ENCODE data around the gene SCN4A.

The SCN4A gene

DNA sequence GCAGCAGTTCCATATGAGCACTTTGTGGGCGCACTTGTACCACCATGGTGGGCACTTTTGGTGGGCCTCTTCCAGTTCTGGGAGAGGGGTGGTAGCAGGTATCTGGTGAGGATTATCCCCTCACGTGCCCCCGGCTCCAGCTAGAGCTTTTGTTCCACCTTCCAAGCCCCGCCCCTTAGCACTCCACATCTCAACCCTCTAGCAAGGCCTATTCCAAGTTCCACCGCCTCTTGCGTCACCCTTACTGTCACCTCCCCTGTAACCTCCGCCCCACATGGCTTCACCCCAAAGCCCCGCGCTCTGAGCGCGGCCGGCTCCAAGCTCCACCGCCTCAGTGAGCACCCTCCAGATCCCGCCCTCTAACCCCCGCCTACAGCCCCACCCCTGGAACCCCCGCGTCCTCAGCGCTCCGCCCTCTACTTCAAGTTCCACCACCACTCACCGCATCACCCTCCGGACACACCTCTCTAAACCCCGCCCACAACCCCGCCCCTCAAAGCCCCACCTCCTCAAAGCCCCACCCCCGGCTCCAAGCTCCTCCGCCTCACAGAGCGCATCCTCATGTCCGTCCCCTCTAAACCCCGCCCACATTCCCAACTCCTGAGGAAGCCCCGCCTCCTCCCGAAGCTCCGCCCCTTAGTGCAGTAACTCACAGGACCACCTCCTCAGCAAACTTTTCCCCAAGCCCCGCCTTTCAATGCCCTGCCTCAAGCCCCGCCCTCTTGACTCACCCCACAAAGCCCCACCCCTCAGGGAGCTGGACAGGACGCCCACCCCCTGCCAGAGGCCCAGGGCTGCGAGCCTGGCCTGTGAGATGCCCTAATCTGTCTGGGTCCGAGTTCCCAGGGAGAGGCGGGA, 11.1 kb downstream of the SCN4A start:
- H3K4me1 Mint-ChIP-seq (ENCODE audit: low read depth) = peaks cover 3% of the 10 kb centered on the region
- peak overlapping the region; percentile 67 for H3K4me3 Mint-ChIP-seq
- no peak overlapping the region for H3K27ac Mint-ChIP-seq
- H3K27me3 Mint-ChIP-seq (ENCODE audit: low read depth) = no peaks in the 10 kb centered on the region
- no peaks in the 10 kb centered on the region for H3K9me3 Mint-ChIP-seq
- no peaks in the 10 kb centered on the region for H3K36me3 Mint-ChIP-seq (ENCODE audit: low read depth)

DNA sequence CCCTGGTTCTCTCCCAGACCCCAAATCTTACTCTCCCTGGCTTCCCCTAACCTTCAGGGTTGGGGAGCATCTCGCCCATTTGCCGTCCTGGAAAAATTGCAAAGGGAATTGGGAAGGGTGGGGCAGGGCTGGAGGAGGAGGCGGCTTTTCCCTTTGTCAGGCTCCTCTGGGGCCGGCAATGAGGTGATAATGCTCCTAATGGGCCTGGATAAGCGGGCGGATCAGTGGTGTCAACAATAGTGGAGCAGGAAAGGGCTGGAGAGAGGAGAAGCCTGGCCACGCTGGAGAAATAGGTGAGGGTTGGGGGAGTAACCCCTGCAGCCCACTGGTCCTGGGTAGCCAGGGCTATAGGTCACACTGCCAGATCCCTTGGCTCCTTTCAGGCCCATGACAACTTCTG, 12.3 kb downstream of the SCN4A start:
- Mint-ChIP-seq H3K4me3 (no peak overlapping the region), H3K27ac (no peak overlapping the region), H3K4me1 (ENCODE audit: low read depth) (peaks cover 2% of the 10 kb centered on the region), H3K9me3 (no peaks in the 10 kb centered on the region), H3K27me3 (ENCODE audit: low read depth) (no peaks in the 10 kb centered on the region), H3K36me3 (ENCODE audit: low read depth) (no peaks in the 10 kb centered on the region)

GRCh38 chr17:63960006-63960405, 12.7 kb downstream of the SCN4A start:
- no peaks in the 10 kb centered on the region for H3K36me3 Mint-ChIP-seq (ENCODE audit: low read depth)
- H3K4me1 Mint-ChIP-seq (ENCODE audit: low read depth) = peaks cover 2% of the 10 kb centered on the region
- no peaks in the 10 kb centered on the region for H3K27me3 Mint-ChIP-seq (ENCODE audit: low read depth)
- H3K4me3 Mint-ChIP-seq = no peak overlapping the region
- H3K27ac Mint-ChIP-seq = no peak overlapping the region
- no peaks in the 10 kb centered on the region for H3K9me3 Mint-ChIP-seq

DNA sequence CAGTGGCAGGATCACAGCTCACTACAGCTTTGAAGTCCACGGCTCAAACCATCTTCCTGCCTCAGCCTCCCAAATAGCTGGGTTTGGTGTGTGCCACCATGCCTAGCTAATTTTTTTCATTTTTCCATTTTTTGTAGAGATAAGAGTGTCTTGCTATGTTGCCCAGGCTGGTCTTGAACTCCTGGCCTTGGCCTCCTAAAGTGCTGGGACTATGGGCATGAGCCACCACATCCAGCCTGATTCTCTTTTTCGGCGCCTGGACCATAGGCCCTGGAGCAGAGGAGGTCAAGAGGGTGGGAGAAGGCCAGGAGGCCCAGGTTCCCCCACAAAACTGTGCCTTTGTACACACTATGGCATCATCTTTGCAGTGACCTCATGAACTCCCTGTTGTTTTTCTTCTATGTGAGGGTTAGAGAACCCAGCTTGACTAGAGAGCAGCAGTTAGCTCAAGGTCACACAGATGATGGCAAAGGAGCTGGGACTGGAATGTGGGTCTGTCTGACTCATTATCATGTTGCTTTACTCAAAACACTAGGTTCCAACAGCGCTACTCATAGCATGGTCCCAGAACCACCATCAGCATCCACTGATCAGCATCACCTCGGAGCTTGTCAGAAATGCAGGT, 16.3 kb downstream of the SCN4A start:
- Mint-ChIP-seq H3K27me3 (ENCODE audit: low read depth) (peaks cover 3% of the 10 kb centered on the region), H3K27ac (no peak overlapping the region), H3K9me3 (no peaks in the 10 kb centered on the region), H3K36me3 (ENCODE audit: low read depth) (no peaks in the 10 kb centered on the region), H3K4me1 (ENCODE audit: low read depth) (peaks cover 11% of the 10 kb centered on the region), H3K4me3 (no peak overlapping the region)

DNA sequence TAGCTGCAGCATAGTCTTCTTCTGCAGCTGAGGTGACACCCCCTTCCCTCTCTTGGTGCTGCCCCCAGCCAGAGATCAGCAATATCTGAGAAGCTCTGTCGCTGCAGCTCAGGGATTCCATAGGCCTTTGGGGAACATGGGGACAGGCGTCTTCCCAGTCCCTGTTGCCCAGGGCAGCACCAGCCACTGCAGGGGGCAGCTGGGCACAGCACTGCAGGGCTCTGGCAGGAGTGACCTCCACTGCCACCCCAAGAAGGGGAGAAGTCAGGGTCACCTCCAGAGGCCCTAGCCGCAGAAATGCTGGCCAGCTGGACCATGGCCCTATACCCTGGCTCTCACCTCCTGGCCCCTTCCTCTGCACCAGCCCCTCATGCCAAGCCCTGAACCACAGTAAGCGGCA, 16.9 kb downstream of the SCN4A start:
- Mint-ChIP-seq H3K36me3 (ENCODE audit: low read depth) (no peaks in the 10 kb centered on the region), H3K4me3 (no peak overlapping the region), H3K27ac (no peak overlapping the region), H3K4me1 (ENCODE audit: low read depth) (peaks cover 10% of the 10 kb centered on the region), H3K9me3 (no peaks in the 10 kb centered on the region), H3K27me3 (ENCODE audit: low read depth) (peaks cover 3% of the 10 kb centered on the region)

GRCh38 chr17:63955232-63955631, 17.5 kb downstream of the SCN4A start:
- no peaks in the 10 kb centered on the region for H3K9me3 Mint-ChIP-seq
- H3K4me3 Mint-ChIP-seq = no peak overlapping the region
- peaks cover 10% of the 10 kb centered on the region for H3K4me1 Mint-ChIP-seq (ENCODE audit: low read depth)
- peaks cover 3% of the 10 kb centered on the region for H3K27me3 Mint-ChIP-seq (ENCODE audit: low read depth)
- no peaks in the 10 kb centered on the region for H3K36me3 Mint-ChIP-seq (ENCODE audit: low read depth)
- H3K27ac Mint-ChIP-seq = no peak overlapping the region

- Mint-ChIP-seq H3K27ac (peak overlapping the region; percentile 70), H3K27me3 (ENCODE audit: low read depth) (peaks cover 3% of the 10 kb centered on the region), H3K36me3 (ENCODE audit: low read depth) (no peaks in the 10 kb centered on the region), H3K4me1 (ENCODE audit: low read depth) (peaks cover 10% of the 10 kb centered on the region), H3K9me3 (no peaks in the 10 kb centered on the region), H3K4me3 (peak overlapping the region; percentile 24)
These were observed 18.2 kb downstream of the SCN4A start for GRCh38 chr17:63954402-63955063.

DNA sequence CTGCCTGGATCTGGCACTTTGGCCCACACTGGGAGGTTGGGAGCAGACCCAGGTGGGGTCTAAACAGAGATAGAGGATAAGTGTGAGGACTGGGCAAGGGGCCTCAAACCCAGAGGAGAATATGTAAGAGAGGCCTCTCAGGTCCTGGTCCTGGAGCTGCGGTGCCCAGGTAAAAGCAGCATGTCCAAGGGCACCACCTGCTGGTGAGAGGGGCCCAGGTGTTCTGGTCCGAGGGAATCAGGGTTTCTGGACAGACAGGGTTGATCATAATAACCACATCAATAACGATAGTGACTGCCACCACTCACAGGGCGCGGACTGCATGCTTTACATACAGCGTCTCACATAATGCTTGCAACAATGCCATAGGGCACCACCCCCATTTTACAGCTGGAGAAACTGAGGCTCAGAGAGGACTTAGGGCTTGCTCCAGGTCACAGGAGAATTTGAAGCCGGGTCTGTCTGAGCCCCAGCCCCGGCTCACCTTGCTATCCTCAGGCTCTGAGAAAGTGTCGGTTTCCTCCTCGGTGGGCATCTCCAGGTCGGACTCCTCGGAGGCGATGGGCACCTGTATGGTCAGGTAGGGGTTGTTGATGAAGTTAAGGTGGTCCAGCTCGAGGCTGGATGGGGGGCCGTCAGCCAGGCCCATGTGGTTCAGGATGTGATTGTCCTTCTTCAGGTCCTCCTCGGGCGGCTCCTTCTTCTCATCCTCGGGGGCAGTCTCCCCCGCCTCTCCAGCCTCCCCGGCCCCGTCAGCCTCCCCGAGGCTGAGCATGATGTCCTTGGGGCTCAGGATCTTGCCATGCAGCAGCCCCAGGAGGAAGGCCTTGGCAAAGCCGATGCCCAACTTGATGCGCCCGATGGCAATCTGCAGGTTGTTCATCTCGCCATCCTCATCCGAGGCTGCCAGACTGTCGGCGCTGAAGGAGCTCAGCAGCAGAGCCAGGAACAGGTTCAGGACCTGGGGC, 21.5 kb downstream of the SCN4A start:
- H3K27ac Mint-ChIP-seq = peak overlapping the region; percentile 43
- peaks cover 16% of the 10 kb centered on the region for H3K4me1 Mint-ChIP-seq (ENCODE audit: low read depth)
- no peaks in the 10 kb centered on the region for H3K36me3 Mint-ChIP-seq (ENCODE audit: low read depth)
- no peak overlapping the region for H3K4me3 Mint-ChIP-seq
- peaks cover 3% of the 10 kb centered on the region for H3K27me3 Mint-ChIP-seq (ENCODE audit: low read depth)
- H3K9me3 Mint-ChIP-seq = no peaks in the 10 kb centered on the region

DNA sequence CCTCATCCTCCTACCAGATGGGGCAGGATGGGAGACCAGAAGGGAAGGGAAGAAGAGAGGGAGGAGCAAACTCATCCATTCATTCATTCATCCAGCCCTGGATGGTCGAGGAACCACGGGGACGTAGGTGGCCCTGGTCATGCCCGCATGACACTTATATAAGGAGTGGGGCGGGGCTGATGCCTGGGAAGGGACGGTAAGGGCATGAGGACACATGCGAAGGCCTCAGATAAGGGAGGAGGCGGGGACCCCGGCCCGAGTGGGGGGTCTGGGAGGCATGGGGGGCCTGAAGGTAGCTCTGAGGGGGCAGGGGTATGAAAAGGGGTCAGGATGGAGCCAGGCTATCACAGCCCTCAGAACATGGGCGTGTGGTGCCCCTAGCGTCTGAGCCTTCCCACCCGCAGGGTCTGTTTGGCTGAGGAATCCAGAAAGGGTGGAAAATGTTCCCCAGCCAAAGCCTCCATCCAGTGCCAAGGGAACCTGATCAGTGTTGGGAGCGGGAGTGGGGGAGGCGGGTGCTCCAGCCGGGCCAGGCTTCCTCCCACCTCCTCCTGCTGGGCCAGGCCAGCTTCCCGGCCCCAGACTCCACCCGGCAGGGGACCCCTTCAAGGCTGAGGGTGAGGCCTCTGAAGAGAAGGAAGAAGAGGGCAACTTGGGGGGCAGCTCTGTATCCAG, 23.0 kb downstream of the SCN4A start:
- H3K4me3 Mint-ChIP-seq = no peak overlapping the region
- H3K4me1 Mint-ChIP-seq (ENCODE audit: low read depth) = peaks cover 21% of the 10 kb centered on the region
- H3K27me3 Mint-ChIP-seq (ENCODE audit: low read depth) = peaks cover 3% of the 10 kb centered on the region
- H3K9me3 Mint-ChIP-seq = no peaks in the 10 kb centered on the region
- no peak overlapping the region for H3K27ac Mint-ChIP-seq
- no peaks in the 10 kb centered on the region for H3K36me3 Mint-ChIP-seq (ENCODE audit: low read depth)

DNA sequence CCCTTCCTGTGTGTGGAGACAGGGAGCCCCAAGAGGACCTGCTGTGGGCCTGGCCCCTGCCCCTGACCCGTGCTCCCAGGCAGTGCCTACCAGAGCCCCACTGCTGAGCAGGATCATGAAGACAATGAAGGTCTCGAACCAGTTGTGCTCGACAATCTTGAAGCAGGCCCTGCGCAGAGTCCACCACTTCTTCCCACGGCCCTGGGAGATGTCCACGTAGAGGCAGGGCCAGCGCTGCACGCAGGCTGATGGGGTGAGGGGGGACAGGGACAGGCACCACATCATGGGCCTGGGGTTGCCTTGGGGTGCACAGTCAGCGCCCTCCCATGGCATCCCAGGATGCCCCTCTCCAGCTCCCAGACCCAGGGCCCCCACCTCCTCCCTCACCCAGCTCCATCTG, 24.2 kb downstream of the SCN4A start:
- H3K27ac Mint-ChIP-seq = no peak overlapping the region
- peaks cover 14% of the 10 kb centered on the region for H3K4me1 Mint-ChIP-seq (ENCODE audit: low read depth)
- H3K36me3 Mint-ChIP-seq (ENCODE audit: low read depth) = no peaks in the 10 kb centered on the region
- H3K4me3 Mint-ChIP-seq = no peak overlapping the region
- no peaks in the 10 kb centered on the region for H3K9me3 Mint-ChIP-seq
- peaks cover 4% of the 10 kb centered on the region for H3K27me3 Mint-ChIP-seq (ENCODE audit: low read depth)

- Mint-ChIP-seq H3K4me3 (no peak overlapping the region), H3K36me3 (ENCODE audit: low read depth) (no peaks in the 10 kb centered on the region), H3K27me3 (ENCODE audit: low read depth) (peaks cover 4% of the 10 kb centered on the region), H3K4me1 (ENCODE audit: low read depth) (peaks cover 14% of the 10 kb centered on the region), H3K27ac (no peak overlapping the region), H3K9me3 (no peaks in the 10 kb centered on the region)
These were observed 24.9 kb downstream of the SCN4A start for GRCh38 chr17:63947711-63948330.

DNA sequence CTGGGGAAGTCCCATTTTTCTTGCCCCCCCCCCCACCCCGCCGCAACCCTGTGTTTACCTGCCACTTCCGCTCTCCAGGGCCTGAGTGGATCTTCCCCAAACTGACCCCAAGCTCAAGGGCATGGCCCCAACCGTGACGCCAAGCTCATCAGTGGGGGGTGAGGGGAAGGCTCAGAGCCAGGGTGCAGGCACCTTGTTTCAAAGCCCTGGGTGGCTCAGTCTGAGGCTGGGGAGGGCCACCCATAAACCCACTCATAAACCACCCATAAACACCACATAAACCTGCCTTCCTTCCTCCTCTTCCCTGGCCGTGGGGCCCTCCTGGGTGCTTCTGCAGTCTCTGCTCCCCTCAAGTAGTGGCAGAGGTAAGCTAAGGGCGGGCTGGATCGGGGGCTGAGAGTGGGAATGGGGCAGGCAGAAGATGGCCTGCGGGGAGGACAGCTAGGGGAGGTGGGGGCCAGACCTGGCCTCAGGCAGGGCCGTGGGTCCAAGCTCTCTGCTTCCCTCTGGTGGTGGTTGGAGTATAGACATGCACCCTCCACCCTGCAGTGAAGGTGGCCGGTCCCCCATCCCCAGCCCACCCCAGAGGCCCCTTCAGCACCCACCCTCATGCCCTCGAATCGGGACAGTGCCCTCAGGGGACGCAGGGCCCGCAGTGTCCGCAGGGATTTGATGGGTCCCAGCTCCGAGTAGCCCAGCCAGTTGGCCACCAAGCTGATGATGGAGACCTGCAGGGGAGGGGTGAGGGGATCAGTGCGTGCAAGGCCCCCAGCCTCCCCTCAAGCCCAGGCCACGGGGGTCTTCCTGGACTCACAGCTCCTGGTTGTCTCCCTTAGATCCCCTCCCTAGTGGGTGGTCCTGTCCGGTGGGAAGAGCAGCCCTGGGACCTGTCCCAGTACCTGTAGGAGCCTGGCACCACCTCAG, 26.0 kb downstream of the SCN4A start:
- peak overlapping the region; percentile 79 for H3K27ac Mint-ChIP-seq
- no peaks in the 10 kb centered on the region for H3K9me3 Mint-ChIP-seq
- no peaks in the 10 kb centered on the region for H3K36me3 Mint-ChIP-seq (ENCODE audit: low read depth)
- peaks cover 4% of the 10 kb centered on the region for H3K27me3 Mint-ChIP-seq (ENCODE audit: low read depth)
- H3K4me1 Mint-ChIP-seq (ENCODE audit: low read depth) = peaks cover 12% of the 10 kb centered on the region
- H3K4me3 Mint-ChIP-seq = peak overlapping the region; percentile 71

Measured in T-helper 1 cell treated with Interleukin-12 subunit alpha and Interleukin-12 subunit beta and Interleukin-4 antibody, amounts not matched to agents 30 μg/mL and 1 μg/mL, for 36 hours (primary cell).